Activated T-cell treated with anti-CD3 and anti-CD28 coated beads for 1 hour (primary cell): Measurements from ENCODE around the gene STARD10.

Source experiments
- DNase-seq: peaks from one replicate; pipeline ENCODE4 v3.0.0-alpha.2; 2020; ENCODE audit warnings: low read depth

Gene STARD10

DNA sequence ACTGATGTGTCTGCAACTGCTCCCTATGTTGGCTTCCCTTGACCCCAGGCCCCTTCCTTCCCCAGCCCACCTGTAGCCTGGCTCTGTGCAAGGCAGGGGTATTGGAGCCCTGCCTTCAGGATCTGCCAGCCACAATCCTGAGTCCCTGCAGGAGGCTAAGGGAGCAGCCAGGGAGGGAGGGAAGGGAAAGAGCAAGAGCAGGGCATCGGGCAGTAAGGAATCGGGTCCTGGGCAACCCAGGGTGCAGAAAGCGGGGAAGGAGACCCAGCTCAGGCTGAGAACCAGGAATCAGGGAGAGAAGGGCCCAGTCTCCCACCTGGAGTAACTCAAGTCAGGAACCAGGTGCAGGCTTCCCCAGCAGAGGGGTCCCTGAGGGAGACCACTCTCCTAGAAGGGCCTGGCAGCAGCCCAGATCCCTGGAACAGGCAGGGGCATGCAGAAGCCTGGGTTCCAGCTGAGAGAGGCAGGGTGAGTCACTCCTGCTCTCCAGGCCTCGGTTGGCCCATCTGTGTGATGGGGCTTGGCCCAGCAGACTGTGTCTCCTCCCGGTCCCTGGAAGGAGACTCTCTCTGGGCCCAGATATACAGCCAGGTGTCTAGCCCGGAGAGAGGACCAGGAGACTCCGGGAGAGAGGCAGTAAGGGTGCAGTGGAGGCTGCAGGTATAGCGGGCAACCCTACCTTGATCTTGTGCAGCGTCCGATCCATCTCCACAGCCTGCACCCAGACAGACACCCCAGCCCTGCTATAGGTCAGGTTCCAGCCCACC, 13.4 kb downstream of the STARD10 start:
- no peak for DNase-seq

DNA sequence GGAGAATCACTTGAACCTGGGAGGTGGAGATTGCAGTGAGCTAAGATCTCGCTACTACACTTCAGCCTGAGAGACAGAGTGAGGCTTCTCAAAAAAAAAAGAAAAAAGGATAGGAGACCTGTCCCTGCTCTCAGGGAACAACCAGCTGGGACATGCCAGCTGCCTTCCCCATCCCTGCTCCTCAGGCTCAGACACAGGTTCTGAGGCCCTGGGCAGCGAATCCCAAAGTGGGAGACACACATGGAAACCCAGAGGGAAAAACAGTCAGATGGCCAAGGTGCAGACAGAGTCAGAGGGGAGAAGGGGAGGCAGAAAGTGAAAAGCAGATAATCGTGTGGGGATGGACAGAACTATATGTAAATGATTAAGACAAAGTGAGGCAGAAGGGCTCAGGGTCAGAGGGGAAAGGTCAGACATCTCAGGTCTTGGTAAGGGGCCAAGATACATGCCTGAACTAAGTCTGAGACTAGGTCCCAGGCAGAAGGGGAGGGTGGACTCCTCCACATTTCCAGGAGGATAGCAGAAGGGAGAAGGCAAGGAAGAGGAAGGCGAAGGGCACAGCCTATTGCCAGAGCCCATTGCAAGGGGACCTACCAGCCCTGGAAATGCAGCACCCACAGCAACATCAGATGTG, 14.2 kb downstream of the STARD10 start:
- no peak for DNase-seq

DNA sequence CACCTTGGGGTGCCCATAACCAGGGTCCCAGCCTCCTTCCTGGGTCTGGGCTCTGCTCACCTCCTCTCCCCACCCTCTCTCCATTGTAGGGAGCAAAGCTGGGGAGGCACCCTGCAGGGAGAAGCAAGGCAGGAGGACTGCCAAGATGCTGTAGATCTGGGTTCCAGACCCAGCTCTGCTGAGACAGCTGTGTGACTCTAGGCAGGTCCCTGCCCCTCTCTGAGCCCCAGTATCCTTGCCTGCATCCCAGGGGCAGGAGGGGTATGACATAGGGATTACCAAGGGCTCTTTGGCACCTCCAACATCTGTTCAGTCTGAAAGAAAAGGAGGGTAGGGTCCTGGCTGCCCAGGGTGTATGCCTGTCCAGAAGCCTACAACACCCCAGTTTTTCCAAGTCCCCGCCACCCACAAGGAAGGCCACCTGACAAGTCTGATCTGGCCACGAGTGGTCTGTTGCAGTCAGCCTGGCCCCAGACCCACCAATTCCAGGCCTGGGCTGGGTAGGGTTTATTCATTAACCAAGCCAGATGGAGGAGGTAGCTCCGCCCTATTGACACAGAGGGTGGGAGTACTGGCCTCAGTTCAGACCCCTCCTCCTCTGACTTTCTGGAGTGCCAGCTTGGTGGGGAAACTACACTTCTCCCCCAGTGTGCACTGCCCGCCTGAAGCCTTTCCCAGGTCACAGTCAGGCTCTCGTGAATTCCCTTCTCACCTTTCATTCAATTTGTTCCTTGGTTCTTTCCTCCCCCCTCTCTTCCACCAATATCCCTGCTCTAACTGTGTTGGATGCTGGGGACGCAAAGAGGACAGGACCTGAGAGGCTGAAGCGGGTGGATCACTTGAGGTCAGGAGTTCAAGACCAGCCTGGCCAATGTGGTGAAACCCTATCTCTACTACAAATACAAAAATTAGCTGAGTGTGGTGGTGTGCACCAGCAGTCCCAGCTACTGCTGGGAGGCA, 15.0 kb downstream of the STARD10 start:
- DNase-seq, result no peak

DNA sequence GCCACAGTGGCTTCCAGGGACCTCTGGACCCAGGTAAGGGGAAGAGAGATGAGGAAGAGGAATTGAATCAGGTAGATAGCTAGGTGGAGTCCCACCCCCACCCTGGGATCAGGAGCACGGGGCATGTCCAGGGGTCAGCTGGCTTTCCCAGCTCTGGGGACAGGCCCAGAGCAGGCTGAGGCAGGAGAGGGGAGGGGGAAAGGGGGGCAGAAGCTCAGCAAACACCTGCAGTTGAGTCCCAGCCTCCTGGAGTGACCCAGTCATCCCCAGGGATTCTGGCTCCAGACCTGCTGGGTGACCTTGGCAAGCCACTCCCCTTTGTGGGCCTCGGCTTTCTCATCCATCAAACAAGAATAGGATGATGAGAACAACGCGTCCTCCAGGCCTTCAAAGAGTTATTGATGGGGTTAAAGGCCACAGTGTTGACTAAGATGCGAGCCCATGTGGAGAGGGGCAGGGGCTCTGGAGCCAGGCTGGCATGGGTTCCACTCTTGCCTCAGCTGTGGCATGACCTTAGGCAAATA, 16.0 kb downstream of the STARD10 start:
- no peak for DNase-seq

DNA sequence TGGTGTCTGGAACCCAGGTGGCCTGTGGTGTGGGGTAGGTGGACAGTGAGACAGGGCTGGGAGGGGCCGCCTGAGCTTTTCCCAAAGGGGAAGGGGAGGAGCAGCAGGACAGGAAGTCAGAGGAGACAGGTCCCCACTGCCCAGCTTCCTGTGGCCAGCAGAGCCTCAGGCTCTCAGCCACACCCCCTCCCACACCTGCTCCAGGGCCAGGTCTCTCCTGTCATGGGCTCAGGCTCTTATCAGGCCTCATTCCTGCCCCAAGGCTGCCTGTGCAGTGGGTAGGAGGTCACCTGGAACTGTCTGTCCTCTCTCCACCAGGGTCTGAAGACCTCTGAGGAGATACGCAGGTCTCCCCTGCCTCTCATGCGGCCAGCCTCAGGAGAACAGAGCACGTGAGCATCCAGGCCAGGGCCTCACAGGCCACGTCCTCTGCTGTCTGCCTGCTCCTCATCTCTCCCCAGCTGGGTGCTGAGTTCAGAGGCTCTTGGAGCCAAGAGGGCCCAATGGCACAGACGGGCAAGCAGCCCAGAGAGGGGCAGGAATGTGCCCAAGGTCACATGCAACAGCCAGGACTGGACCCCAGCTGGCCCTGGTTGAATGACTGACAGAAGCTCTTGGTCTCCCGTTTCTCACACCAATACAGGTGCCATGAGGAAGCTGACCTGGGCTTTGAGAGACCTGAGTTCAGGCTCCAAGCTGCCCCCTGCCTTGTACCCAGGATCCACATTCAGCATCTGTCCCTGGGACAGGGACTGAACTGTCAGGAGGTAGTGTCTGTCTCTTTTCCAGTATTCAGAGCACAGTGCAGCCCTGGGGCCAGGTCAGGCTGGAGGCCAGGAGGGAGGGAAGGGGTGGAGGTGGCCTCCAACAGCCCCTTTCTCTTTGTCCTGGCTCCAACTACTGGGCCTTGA, 16.7 kb downstream of the STARD10 start:
- no peak for DNase-seq

DNA sequence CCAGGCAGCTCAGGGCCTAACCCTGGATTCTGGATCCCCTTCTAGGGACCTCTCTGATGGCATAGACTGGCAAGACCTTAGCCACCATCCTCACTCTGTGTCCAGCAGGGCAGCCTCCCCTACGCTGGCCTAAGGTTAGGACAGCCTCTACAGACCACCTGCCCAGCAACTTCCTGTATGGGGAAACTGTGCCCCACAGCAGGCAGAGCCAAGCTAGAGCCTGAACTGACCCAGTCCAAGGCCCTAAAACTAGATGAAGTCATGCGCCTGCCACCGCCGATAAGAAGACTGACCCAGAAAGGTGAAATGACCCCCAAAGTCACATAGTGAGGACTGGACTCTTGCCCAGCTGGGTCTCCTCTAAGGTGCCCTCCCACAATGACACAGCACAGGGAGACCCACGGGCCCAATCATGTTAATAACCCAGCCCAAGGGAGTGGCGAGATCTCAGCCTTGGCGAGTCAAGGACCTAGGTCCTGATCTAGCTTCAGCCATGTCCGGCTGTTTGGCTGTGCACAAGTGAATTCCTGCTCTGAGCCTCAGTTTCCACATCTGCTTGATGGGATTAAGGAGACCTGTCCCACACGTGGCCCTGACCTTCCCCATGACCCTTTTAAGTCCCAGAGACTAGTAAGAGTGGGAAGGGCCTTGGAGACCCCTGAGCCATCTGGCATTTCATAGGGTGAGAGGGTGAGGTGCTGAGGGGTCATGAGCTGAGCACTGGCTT, 17.6 kb downstream of the STARD10 start:
- no peak for DNase-seq

DNA sequence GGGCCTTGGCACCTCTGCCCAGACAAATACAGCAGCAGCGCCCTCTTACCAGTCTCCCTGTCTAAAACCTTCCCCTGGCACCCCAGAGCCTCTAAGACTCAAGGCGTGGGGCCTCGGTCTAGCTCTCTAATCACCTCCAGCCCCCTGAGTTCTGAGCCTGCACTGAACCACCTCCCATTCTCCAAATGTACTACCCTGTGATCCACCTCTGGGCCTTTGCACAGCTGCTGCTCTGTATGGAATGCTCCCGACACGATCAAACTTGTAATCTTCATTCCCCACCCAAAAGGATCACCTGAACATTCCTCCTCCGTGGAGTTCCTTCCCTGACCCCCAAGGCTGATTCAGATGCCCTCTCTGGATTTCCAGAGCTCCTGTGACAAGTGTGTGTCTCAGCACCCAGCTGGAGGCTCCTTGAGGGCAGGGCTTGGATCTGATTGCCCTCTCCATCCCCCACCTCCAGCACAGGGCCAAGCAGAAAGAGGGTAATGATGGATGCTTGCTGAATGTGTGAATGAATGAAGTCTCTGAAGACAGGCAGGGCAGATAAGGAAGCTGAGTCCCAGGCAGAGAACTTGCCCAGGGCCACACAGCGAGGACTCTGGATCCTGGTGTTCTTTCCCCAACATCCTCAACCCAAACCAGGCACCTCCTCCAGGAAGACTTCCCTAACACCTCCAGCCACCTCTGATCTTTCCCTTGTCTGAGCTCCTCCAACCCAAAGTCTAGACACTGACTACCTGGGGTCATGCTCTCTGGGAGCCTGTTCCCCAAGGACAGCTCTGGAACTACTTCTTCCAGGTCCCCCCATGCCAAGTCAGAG, 18.3 kb downstream of the STARD10 start:
- DNase-seq, result no peak

DNA sequence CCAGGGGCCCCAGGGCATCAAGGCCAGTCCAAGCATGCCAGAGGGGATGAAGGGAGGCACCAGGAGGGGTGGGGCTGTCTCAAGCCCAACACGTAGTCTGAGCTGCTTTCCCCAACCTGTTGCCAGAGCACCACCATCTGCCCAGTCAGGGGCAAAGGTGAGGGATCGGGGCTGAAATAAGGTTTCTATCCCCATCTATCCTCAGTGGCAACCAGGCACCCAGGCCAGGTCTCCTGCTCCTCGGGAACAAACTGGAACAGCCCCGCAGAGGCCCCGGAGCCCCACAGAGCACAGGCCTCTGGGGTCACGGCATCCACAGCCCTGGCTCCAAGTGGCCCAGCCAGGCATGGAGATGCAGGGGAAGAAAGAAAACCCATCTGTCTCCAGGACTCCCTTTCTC, 19.3 kb downstream of the STARD10 start:
- DNase-seq, result no peak

DNA sequence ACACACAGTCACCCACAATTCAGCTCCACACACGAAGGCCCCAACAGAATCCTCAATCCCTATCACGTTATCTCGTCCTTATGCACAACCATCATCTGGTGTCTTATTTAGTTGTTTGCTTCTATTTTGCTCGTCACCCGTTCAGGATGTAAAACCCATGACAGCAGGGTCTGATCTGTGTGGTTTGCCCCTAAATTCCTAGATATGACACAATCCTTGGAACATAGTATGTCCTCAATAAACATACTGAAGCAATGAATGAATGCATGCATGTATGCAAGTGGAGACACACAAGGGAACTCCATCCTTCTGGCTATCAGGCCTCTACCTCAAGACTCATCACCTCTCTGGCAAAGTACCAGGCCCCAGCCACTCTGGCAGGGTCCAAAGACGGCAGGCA, 20.2 kb downstream of the STARD10 start:
- no peak for DNase-seq

DNA sequence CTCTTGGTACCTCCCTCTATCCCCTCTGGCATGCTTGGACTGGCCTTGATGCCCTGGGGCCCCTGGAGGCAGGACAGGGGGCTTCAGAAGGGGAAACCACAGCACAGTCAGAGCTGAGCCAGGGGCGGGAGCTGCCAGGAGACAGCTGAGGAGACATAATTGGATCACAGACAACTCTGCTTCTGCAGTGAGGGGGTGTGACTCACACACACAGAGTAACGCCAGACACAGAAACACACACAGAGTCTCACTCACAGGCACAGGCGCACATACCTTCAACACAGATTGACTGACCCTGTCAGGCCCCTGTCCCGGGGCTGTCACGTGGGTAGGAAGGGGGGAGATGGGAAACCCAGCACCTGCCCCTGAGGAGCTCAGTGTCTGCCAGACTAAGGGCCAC, 20.6 kb downstream of the STARD10 start:
- no peak for DNase-seq

DNA sequence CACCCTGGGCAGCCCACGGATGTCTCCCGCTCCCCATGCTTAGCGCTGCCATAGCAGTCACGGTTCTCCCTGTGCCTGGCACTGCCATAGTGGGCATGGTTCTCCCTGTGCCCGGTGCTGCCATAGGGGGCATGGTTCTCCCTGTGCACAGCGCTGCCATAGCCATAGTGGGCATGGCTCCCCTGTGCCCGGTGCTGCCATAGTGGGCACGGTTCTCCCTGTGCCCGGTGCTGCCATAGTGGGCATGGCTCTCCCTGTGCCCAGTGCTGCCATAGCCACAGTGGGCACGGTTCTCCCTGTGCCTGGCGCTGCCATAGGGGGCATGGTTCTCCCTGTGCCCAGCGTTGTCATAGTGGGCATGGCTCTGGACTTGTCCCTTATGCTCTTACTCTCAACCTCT, 21.8 kb downstream of the STARD10 start:
- DNase-seq, result no peak

DNA sequence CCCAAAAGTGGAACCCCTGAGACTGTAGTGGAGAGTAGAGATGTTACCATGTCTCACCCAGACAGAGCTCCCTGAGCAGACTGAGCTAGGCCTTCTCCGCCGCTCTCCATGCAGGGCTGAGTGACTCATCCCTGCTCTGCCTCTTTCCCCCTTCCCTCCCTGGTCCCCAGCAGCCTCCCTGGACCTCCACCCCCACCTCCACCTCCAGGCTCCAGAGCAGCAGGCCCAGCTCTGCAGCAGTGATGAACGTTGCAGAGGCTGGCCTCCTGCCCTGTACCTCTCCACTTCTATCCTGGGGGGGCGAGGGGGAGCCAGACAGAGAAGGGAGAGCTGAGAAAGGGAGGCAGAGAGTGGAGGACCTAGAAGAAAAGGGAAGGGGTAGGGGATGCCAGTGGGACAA, 22.3 kb downstream of the STARD10 start:
- no peak for DNase-seq

DNA sequence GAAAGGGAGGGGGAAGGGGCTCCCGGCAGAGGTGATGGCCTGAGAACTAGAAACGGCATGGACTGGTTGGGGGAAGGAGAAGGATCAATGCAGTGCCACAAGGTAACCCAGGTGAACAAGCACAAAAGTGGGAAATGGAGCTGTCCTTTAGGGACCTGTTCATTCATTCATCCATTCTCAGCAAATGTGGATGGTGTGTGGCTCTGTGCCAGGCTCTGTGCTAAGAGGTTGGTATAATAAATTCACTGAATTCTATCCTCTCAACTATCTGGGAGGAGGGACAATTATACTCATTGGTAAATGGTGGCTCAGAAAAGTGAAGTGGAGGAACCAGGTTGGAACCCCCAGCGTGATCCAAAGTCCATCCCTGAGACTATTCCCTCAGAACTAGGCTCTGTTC, 23.0 kb downstream of the STARD10 start:
- DNase-seq, result no peak

DNA sequence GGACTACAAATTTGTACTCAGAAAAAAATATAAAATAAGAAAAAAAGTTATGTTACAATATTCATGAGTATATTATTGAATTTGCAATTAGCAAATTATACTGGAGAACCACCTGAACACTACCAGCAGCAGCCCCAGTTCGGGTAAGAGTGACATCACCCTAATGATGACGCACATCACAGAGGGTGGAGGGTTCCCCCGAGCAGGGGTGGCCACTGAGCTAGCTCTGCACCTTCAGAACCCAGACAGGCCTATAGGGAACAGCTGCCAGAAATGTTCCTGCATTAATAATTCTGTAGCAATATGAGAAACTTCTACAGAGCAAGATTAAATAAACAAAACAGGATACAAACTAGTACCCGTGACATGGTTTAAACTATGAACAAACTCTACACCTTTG, 24.2 kb downstream of the STARD10 start:
- DNase-seq, result no peak

DNA sequence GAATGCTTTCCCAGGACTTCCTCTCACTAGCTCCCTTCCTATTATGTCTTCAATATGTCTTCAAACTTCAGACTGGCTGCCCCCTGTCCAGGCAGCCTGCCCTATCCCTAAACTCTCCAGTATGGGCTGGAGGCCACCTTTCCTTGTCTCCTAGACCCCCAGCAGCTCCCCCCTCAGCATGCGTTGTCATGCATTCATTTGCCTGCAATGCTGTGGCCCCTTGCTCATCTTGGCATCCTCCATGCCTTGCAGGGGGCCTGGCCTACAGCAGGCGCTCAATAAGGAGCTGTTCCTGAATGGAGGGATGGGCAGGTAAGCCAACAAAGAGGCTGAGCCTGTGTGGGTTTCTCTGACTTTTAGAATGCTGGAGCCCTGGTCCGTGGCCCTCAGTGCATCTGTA, 25.3 kb downstream of the STARD10 start:
- DNase-seq, result no peak

DNA sequence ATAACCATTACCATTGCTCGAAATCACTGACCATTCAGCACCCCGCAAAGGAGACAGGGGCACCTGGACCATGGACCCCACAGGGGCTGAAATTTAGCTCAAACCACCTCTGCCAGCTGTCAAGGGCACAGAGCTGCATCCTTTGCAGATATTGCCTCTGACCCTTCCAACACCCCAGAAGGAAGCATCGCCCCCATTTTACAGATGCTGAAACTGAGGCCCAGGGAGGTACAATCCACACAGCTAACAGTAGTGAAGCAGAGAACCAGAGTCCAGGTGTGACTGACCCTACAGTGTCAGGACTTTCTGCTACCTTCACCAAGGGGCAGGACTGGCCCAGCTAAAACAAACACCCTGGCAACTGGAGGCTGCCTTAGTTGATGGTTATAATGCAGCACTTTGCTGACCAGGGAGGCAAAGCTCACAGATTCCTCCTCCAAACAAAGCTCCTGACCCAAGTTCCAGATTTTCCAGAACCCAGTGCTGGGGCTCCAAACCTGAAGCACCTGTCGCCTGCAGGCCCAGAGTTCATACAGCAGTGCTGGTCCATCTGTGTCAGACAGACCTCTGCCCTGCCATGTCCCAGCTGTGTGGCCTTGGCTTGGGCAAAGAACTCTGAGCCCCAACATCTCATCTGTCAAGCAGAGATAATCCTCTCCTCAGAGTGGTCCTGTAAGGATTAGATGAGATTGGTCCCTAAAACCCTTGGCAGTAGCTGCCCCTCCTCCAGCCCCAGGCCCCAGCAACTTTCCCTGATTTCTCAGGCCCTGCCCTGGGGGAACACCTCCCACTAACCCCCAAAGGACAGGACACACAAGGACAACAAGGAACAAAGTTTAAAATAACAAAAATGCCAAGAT, 26.4 kb downstream of the STARD10 start:
- no peak for DNase-seq

DNA sequence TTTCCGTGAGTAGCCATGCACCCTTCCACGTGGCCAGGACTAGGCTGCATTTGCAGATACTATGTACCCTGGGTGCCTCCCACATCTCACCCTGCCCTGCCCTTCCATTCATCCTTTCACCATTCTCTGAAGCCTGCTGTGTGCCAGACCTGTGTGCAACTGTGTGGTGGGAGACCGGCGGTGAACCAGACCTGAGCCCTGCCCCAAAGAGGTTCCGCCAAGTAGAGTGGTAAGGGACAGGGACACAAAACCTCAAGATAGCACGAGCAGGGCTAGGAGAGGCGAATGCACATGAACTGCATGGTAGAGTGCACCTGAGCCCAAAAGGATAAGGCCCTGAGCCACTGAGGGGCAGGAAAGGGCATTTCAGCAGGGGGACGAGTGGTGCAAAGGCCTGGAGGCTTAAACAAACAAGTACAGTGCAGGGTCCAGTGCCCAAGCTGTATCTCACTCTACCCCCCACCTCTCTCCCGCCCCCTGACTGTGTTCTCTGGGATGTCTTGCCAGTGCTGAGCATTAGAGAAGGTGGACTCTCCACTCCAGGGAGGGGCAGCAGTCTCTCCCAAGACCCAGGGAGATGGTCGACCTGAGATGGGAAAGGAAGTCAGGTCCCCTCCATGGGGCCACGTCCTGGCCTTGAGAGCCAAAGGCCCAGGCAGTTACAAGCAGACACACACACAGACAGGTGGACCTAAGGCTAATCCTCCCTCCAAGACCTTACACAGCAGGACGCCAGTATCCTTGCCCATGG, 27.5 kb downstream of the STARD10 start:
- DNase-seq, result no peak

DNA sequence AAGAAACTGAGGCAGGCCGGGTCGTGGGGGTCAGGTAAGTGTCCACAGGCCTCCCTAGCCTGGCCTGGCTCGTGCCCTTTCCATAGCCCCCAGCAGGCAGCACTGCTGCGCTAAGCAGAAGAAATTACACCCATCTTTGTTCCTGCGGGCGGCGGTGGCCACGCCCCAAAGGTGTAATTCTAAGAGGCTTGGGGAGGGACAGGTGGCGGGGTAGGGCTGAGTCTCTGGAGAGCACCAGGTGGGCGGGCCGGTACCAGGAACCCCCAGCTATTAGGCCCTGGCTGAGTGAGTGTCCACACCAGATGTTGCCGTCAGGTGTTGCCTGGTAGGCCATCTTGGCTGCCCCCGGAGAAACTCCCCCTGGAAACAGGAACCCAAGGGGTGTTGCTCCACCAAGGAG, 29.3 kb downstream of the STARD10 start:
- no peak for DNase-seq
